Adrenal gland (tissue), 5 donors: ENCODE data around the gene CSF2.

ENCODE experiments used
- POLR2A ChIP-seq, 2 donors: fragments of 450-650 bp; IDR thresholded peaks; one replicate each; pipeline ENCODE4 v1.6.1; 2017; ENCODE audit warnings: antibody characterized with exemption in 2 of 2, mild to moderate bottlenecking in 2 of 2, moderate library complexity in 1 of 2
- TF ChIP-seq, protein P1 (sequence below), 6 experiments: fragments of 450-650 bp in 4 of 6; fragments of 200-600 bp in 2 of 6; sonication (generic) in 1 of 6; IDR thresholded peaks; 1 replicate in 5 of 6; 2 replicates in 1 of 6; pipeline versions ENCODE4 v1.5.1 to v1.8.0; 2016 to 2021; ENCODE audit warnings: antibody characterized with exemption in 6 of 6, mild to moderate bottlenecking in 2 of 6, moderate library complexity in 1 of 6
- donor health status: DM: no; HTN: no; CAD: no.

DNA sequence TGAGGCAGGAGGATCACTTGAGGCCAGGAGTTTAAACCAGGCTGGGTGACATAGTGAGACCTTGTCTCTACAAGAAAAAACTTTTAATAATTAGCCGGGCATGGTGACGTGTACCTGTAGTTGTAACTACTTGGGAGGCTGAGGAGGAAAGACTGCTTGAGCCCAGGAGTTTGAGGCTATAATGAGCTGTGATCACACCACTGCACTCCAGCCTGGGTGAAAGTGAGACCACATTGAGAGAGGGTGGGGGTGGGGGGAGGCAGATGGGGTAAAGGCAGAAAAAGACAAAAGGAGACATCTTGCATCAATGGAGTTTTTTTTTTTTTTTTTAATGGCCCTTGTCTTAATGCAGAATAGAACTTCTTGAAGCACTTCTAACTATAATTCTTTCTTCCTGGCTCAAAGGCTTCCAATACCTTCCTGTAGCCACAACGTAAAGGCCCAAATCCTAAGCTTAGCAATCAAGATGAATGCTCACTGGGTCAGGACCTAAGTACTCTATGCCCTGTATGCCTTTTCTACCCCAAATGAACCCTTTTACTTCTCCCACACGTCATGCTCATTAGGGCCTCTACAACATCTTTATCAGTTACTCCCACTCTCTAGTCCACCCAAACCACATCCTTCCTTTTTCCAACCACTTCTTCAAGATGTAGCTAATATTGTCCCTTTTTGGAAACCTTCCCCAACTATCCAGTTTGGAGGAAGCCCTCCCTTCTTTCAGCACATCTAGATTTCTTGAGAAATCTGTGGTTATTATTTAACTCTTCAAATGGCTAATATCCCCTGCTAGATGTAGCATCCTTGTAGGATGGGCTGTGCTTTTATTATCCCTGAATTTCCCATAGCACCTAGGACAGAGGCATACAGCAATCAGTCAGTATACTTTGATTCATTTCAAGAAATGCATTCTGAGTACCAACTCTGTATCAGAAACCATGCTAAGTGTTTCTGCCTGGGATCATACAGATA, 40.8 kb downstream of the CSF2 start:
- TF ChIP-seq, protein P1, sequence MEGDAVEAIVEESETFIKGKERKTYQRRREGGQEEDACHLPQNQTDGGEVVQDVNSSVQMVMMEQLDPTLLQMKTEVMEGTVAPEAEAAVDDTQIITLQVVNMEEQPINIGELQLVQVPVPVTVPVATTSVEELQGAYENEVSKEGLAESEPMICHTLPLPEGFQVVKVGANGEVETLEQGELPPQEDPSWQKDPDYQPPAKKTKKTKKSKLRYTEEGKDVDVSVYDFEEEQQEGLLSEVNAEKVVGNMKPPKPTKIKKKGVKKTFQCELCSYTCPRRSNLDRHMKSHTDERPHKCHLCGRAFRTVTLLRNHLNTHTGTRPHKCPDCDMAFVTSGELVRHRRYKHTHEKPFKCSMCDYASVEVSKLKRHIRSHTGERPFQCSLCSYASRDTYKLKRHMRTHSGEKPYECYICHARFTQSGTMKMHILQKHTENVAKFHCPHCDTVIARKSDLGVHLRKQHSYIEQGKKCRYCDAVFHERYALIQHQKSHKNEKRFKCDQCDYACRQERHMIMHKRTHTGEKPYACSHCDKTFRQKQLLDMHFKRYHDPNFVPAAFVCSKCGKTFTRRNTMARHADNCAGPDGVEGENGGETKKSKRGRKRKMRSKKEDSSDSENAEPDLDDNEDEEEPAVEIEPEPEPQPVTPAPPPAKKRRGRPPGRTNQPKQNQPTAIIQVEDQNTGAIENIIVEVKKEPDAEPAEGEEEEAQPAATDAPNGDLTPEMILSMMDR (IDR thresholded peaks at IDR 0.05), result no peak
- TF ChIP-seq POLR2A (IDR thresholded peaks at IDR 0.05), result no peak
